ENCODE measurements around the gene RNU5B-1.

RNU5B-1 gene

GRCh38 chr15:65275728-65276126, 28.8 kb upstream of the RNU5B-1 start:
- in situ Hi-C loops (cut with MboI; ENCODE audit: low pct_unique_long_range_greater_than_20kb, low sequenced_read_pairs, unreplicated experiment), result loop anchor here (25.0 kb wide), 2 partner anchors 88 to 213 kb away; partner anchors contain the start of genes CLPX and RASL12
- TF ChIP-seq, protein P1, sequence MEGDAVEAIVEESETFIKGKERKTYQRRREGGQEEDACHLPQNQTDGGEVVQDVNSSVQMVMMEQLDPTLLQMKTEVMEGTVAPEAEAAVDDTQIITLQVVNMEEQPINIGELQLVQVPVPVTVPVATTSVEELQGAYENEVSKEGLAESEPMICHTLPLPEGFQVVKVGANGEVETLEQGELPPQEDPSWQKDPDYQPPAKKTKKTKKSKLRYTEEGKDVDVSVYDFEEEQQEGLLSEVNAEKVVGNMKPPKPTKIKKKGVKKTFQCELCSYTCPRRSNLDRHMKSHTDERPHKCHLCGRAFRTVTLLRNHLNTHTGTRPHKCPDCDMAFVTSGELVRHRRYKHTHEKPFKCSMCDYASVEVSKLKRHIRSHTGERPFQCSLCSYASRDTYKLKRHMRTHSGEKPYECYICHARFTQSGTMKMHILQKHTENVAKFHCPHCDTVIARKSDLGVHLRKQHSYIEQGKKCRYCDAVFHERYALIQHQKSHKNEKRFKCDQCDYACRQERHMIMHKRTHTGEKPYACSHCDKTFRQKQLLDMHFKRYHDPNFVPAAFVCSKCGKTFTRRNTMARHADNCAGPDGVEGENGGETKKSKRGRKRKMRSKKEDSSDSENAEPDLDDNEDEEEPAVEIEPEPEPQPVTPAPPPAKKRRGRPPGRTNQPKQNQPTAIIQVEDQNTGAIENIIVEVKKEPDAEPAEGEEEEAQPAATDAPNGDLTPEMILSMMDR (IDR thresholded peaks at IDR 0.05; ENCODE audit: extremely low read depth, insufficient read depth, missing control alignments), result no peak
- no peak for DNase-seq (ENCODE audit: low spot score)

- TF ChIP-seq, protein P1 (IDR thresholded peaks at IDR 0.05; ENCODE audit: extremely low read depth, insufficient read depth, missing control alignments), result no peak
- DNase-seq (ENCODE audit: low spot score), result no peak
- in situ Hi-C loops (cut with MboI; ENCODE audit: low pct_unique_long_range_greater_than_20kb, low sequenced_read_pairs, unreplicated experiment), result loop anchor here (25.0 kb wide), 2 partner anchors 90 to 215 kb away; partner anchors contain the start of genes CLPX and RASL12
Measured at GRCh38 chr15:65277015-65277414, 27.5 kb upstream of the RNU5B-1 start.

DNA sequence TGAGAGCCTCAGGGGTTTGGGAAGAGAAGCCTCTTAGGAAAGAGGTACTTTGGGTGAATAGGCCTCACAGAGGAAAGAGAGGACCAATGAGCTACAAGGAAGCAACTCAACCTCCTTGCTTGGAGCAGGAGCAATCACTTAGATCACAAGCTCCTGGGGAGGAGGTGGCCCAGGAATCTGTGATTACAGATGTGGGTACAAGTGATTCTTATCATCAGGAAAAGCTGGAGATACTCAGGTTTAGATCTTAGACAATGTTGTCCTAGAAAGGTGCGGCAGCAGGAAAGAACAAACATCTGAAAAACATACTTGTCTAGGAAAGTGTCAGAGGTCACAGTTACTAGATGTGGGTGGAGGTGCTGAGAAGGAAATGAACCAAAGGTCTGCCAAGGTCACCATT, 26.0 kb upstream of the RNU5B-1 start:
- in situ Hi-C loops (cut with MboI; ENCODE audit: low pct_unique_long_range_greater_than_20kb, low sequenced_read_pairs, unreplicated experiment), result loop anchor here (25.0 kb wide), 2 partner anchors 91 to 216 kb away; partner anchors contain the start of genes CLPX and RASL12
- DNase-seq (ENCODE audit: low spot score), result no peak
- TF ChIP-seq, protein P1 (IDR thresholded peaks at IDR 0.05; ENCODE audit: extremely low read depth, insufficient read depth, missing control alignments), result no peak

GRCh38 chr15:65285291-65286068, 19.0 kb upstream of the RNU5B-1 start:
- TF ChIP-seq, protein P1 (IDR thresholded peaks at IDR 0.05; ENCODE audit: extremely low read depth, insufficient read depth, missing control alignments), result no peak
- in situ Hi-C loops (cut with MboI; ENCODE audit: low pct_unique_long_range_greater_than_20kb, low sequenced_read_pairs, unreplicated experiment), result loop anchor here (25.0 kb wide), 2 partner anchors 98 to 223 kb away; partner anchors contain the start of genes CLPX and RASL12
- DNase-seq (ENCODE audit: low spot score), result no peak

DNA sequence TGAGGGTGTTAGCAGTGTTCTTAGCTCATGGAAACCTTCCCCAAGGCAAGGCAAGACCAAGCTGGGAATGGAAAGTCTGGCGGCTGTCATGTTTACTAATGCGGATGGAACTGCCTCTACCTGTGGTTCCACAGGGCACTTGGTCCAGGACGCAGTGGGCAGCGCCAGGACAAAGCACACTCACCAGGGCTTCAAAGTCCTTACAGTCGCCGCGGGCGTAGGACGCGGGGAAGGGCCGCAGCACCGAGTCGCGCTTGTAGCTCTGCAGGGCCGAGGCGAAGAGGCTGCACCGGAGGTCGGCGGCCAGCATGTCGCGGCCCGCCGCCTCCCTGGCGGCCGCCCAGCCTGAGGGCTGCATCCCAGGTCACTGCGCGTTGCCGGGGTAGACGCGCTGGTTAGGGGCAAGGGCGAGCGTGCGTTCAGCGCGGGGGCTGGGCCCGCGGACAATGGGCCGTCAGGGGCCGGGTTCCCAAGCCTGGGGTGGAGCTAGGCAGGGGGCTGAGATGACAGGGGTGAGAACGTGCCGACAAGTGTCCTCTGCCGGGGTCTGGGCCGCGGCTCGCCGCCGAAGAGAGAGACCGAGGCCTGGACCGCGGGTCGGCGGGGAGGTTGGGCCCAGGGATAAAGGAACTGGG, 18.3 kb upstream of the RNU5B-1 start:
- in situ Hi-C loops (cut with MboI; ENCODE audit: low pct_unique_long_range_greater_than_20kb, low sequenced_read_pairs, unreplicated experiment), result loop anchor here (25.0 kb wide), 2 partner anchors 99 to 224 kb away; partner anchors contain the start of genes CLPX and RASL12
- TF ChIP-seq, protein P1 (IDR thresholded peaks at IDR 0.05; ENCODE audit: extremely low read depth, insufficient read depth, missing control alignments), result no peak
- DNase-seq (ENCODE audit: low spot score), result peak; percentile 50

DNA sequence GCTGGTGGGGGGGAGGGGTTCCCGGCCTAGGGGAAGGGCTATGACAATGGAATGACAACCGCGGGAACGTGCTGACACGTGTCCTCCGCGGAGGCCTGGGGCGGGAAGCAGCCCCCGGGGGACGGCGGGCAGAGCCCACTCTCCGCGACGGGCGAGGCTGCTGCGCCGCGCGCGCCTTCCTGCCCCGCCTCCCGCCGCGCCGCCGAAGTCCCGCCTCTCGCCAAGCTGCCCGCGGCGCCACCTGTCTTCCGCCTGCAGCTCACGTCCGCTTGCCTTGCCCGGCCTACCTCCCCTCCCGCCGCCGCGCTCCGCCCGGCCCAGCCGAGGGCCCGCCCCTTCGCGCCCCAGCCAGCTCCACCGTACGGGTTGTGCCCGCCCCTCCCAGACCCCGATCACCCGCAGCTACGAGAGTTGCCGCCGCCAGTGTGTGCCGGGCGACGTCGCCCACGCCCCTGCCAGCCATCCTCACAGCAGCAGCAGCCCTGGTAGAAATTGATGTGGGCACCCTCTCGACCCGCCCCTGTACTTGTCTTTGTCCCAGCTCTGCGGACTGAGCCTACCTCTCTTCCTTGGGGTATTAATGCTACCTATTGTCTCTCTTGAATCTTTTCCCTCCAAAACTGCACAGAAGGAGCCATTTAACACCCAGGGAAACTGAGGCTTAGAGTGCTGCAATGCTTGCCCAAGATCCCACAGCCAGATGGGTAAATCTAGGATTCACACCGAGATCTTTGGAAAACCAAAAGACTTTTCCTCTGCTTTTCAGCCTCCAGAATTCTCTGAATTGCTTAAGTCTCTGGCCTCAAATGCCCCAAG, 17.6 kb upstream of the RNU5B-1 start, which contains the start of gene PARP16:
TSS of gene PARP16 (minus strand) at position 180 of the 816 bp plus-strand sequence. CDS start 457 bp downstream, outside the sequence.
- TF ChIP-seq, protein P1 (IDR thresholded peaks at IDR 0.05; ENCODE audit: extremely low read depth, insufficient read depth, missing control alignments), result peak; percentile 55
- in situ Hi-C loops (cut with MboI; ENCODE audit: low pct_unique_long_range_greater_than_20kb, low sequenced_read_pairs, unreplicated experiment), result loop anchor here (25.0 kb wide), 2 partner anchors 100 to 225 kb away; partner anchors contain the start of genes CLPX and RASL12
- DNase-seq (ENCODE audit: low spot score), result peak; percentile 93
